GM20431 (cell line): ENCODE results near the gene NHERF2.
"Not testable (repeated sequence)": the region's sequence is repeated elsewhere in the genome, so short reads cannot be mapped to it uniquely, and the experiment has no call there.

Experiments
- in situ Hi-C: fragments of 300-500 bp; cut with MseI, MboI; formaldehyde crosslinking; loops from one replicate; pipeline ENCODE4 v1.15.0; 2020; ENCODE audit warnings: low sequenced_read_pairs; ENCODE audit not compliant: unreplicated experiment

The NHERF2 gene

DNA sequence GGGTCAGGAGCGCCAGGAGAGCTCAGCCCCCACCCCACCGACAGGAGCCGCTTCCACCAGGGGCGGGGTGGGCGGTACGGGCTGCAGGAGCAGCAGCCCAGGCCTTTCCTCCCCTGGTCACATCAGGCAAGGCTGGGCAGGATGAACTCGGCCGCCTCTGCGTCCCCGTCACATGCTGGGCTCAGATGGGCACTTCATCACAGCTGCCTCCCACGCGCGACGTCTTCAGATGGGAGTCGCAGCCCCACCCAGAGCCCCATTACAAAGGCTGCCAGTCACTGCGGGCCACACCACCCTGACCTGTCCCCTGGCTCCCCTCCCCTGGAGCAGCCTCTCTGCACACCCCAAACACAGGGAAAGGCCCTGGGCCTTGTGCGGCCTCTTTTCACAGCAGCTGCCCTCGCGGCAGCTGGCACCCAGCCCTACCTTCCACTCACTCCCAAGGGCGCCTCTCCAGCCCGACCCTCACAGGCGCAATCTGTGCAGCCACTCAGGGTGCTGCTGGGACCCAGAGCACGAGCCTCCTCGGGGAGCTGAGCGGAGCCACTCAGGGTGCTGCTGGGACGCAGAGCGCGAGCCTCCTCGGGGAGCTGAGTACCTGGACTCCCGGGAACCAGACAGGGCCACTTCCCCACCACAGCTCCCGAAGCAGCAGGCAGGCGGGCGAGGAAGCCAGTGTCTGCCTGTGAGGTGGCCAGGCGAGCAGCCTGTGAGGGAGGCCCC, 21.7 kb upstream of the NHERF2 start:
- in situ Hi-C loops: no loop called here

DNA sequence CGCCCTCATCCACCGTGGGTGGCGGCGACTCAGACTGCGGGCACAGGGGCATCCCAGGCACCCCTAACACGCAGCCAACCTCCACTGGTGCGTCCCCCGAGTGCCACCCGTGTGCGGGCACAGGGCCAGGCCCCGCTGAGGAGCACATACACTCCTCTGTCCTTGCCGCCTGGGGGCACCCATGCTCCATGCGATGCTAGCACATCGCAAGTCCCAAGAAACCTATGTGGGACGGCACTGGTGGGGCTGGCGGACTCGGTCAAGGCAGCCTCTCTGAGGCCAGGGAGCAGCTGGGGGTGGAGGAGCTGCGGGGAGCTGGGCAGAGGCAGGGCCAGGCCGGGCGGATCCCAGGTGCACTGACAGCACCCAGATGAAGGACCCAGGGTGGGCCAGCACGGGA, 21.1 kb upstream of the NHERF2 start:
- in situ Hi-C loops: no loop called here

DNA sequence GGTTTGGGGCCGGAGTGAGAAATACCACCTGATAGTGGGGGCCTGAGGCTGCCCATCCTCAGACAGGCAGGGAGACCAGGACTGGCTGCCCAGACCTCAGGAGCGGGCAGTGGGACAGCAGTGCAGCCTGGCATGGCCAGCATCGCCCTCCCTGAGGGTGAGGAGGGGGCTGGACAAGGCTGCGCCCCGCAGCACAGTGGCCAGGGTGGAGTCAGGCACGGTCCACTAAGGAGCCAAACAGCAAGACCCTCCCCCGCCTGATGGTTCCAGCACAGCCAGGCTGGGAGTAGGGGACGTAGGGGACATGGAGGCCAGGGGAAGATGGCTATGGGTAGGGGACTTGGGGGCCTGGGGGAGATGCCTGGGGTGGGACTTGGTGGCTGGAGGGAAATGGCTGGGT, 20.4 kb upstream of the NHERF2 start:
- in situ Hi-C loops: no loop called here

DNA sequence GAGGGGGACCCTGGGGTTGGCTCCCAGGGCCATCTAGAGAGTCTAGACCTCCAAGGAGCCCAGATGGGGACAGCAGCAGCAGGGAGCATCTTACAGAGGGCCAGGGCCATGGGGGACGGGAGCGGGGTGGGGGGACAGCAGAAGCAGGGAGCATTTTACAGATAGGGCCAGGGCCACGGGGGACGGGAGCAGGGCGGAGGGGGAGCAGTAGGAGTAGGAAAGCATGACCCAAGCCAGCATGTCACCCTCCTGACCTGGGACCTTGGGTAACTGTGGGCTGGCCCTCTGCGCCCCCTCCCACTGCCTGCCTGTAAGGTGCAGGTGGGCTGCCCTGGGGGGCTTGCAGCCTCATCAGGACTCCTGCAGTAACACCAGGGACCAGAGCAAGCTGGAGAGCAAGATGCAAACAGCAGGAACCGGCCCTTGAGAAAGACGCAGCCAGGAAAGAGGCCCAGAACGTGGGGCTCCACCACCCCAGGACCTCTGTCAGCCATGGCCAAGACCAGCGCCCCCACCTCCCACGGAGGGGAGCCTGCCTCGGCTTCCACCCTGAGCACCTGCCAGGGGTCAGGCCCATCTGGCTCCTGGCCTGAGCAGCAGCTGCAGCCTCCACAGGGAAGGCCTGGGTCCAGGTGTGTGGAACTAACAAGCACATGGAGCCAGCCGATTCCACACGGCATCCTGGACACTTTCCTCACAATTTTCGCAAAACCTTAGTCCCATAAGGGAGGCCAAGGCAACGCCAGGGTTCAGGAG, 19.4 kb upstream of the NHERF2 start:
- in situ Hi-C loops: no loop called here

DNA sequence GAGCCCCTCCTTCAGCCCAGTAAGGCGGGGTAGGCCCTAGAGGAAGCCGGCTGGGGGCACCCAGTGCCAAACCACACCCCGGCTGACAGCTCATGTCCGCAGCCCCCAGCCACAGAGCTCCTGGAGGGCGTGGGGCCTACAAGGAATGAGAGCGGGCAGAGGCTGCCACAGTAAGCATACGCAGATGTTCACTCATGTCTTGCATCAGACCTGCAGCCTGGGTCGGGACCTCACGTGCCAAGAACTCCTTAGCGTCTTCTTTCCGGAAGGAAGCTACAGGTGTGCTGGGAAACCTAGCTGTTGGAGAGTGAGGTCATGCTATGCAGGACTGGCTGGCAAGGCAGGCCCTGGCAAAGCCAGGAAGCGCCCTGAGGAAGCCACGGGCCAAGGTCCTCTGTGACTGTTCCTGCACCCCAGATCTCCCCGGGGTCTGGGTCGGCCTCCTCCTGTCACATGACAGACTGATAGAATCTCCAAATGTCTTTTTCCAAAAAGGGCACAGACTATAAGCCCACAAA, 18.6 kb upstream of the NHERF2 start:
- in situ Hi-C loops: no loop called here

DNA sequence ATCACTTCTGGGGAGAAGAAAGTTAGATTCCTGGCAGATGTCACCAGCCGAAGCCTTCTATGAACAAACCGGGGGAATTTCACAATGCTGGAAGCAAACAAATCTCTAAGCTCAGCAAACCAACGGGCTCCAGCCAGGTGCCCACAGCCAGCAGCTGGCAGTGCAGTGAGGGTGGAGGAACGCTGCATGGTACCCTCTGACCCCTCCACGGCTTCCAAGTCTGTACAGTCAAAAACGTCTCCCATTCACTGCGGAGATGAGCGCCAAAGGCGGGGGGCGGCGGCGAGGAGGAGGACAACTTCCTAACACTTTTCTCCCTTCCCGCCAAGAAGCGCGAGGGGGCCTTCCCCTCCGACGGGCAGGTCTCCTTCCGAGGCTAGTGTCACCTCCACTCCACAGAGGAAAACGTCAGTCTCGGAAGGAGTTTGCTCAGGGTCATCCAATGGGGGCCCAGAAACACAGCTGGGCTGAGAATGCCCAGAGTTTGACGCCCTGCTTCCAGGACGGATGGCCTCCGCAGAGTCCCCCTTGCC, 18.0 kb upstream of the NHERF2 start:
- in situ Hi-C loops: no loop called here

DNA sequence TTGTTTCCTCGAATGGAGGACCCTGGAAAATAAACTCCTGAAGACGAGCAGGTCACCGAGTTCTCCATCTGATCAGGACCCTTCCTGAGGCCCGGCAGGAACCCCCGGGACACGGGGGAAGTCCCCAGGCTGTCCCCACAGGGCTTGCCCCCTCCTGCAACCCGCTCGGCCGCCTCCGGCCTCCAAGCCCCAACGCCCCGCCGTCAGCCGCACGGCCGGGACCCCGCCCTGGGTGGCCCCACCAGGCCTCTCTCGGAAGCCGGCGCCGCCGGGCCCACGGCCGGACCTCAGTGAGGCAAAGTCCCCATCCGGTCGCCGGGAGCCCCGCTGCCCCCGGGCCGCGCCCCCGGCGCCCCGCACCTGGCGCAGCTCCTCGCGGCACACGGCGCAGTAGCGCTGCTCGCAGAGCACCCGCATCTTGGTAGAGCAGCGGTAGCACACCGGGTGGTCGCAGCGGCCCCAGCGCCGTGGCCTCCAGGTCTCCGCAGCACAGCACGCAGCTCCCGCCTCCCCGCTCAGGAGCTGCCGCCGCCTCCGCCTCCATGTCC, 17.5 kb upstream of the NHERF2 start:
- in situ Hi-C loops: no loop called here

DNA sequence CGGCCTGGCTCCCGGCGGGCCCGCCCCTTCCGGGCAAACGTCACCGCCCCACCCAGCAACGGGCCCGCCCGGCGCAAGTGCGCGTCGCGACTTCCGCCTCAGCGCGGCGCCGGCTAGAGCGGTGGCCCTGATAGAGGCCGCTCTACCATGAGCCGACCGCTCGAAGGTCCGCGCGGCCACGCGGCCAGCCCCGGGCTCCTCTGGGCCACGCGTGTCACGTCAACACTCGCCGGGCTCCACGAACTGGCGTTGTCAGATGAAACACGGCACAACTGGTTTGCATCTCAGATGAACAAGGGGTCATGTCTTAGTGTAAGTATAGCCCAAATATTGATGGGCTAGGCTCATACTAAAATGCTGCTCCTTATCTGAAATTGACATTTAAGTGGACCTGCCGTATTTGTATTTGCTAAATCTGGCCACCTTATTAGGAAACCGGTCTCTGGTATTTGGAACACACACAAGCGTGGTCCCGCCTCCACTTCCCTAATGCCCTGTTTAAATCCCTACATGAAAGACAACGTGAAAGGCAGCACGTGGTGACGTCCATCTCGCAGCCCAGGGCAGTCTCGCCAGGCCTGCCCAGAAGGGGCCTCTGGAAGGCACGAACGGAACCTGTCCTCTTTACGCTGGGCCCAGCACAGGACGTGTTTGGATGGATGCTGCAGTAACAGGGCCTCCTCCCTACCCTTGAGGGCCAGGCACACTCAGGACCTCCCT, 16.8 kb upstream of the NHERF2 start, which contains the start of gene ZNF598:
Gene ZNF598 (minus strand): TSS at position 31 of the 720 bp plus-strand sequence.
- in situ Hi-C loops: no loop called here

DNA sequence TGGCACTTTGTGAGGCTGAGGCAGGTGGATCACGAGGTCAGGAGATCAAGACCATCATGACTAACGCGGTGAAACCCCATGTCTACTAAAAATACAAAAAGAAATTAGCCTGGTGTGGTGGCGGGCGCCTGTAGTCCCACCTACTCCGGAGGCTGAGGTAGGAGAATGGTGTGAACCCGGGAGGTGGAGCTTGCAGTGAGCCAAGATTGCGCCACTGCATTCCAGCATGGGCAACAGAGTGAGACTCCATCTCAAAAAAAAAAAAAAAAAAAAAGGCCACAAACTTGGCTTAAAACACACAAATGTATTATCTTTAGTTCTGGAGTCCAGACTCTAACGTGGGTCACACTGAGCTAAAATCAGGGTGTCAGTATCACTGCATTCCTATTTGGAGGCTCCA, 15.0 kb upstream of the NHERF2 start:
- in situ Hi-C loops: not testable (repeated sequence)

DNA sequence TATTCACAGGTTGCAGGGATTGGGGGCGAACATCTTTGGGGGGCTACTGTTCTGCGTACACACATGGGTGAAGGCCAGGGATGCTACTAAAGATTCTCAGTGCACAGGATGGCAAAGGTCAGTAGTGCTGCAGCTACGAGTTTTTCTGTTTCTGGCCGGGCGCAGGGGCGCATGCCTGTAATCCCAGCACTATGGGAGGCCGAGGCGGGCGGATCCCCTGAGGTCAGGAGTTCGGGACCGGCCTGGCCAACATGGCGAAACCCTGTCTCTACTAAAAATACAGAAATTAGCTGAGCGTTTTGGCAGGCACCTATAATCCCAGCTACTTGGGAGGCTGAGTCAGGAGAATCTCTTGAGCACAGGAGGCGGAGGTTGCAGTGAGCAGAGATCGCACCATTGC, 13.2 kb upstream of the NHERF2 start:
- in situ Hi-C loops: no loop called here

DNA sequence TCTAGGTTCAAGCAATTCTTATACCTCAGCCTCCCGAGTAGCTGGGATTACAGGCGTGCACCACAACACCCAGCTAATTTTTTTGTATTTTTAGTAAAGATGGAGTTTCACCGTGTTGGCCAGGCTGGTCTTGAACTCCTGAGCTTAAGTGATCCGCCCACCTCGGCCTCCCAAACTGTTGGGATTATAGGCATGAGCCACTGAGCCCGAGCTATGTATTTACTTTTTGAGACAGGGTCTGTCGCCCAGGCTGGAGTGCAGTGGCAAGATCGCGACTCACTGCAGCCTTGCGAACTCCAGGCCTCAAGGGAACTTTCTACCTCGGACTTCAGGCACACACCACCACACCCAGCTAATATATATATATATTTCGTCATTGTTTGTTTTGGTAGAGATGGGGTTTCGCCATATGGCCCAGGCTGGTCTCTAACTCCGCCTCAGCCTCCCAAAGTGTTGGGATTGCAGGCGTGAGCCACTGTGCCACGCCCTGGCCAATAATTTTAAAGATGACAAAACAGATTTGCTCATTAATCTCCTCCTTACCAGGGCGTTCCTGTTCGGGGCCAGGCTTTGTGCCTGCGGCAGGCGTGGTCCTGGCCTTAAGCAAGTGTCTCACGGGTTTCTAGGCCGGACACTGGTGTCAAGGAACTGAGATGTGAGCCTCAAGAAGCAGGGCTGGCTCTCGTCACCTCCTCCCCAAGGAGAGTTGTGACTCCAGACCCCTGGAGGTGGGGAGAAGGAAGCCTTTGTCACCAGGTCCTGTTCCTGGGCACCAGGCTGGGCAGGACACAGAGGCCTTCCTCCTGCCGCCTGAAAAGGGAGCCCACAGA, 11.4 kb upstream of the NHERF2 start:
- in situ Hi-C loops: no loop called here

DNA sequence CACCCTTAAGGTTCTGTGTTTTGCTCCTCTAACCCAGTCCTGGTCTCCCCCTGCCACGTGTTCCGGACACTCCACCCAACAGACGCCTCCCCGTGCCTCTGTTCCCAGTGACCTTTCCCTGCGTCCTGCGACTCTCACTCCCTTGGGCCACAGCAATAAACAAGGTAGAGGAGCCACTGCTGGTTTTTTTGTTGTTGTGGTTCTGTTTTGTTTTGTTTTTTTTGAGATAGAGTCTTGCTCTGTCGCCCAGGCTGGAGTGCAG, 10.8 kb upstream of the NHERF2 start:
- in situ Hi-C loops: no loop called here

DNA sequence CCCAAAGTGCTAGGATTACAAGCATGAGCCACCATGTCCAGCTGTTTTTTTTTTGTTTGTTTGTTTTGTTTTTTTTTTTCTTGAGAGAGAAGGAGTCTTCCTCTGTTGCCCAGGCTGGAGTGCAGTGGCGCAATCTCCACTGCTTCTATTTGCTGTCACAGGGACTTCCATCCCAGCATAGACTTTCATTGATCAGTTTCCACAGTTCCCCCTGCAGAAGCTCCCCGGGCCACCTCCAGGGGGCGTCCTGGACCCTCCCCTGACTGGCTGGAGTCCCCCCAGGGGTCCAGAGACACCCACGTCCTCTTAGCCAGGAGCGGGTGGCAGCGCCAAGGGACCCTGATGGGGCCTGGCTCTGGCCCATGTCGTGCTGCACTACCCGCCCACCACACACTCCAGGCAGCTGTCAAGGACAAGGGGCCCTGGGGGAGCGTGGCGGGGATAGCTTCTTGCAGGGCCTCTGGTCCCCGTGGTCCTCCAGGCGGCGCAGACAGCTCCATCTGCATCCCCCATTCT, 10.2 kb upstream of the NHERF2 start:
- in situ Hi-C loops: no loop called here

DNA sequence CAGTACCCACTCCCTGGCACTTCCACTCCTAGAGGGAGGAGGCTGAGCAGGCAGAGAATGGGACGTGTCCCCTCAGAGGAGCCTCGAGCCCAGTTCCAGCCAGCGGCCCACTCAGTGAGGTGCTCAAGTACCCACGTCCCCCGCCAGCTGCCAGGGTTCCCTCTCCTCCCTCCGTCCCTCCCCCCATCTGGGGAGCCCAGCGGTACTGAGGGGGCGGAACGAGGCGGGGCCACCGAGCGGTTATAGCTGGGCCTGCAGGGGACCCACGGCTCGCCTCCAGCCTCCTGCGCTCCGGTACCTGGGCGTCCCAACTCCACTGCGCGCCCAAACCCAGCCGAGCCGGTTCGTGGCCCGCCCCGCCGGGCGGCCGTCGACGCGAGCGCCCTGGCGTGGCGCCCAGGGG, 7.2 kb upstream of the NHERF2 start, which contains the start of gene NPW:
Gene NPW (plus strand): TSS at position 268 of the 403 bp plus-strand sequence.
- in situ Hi-C loops: no loop called here

DNA sequence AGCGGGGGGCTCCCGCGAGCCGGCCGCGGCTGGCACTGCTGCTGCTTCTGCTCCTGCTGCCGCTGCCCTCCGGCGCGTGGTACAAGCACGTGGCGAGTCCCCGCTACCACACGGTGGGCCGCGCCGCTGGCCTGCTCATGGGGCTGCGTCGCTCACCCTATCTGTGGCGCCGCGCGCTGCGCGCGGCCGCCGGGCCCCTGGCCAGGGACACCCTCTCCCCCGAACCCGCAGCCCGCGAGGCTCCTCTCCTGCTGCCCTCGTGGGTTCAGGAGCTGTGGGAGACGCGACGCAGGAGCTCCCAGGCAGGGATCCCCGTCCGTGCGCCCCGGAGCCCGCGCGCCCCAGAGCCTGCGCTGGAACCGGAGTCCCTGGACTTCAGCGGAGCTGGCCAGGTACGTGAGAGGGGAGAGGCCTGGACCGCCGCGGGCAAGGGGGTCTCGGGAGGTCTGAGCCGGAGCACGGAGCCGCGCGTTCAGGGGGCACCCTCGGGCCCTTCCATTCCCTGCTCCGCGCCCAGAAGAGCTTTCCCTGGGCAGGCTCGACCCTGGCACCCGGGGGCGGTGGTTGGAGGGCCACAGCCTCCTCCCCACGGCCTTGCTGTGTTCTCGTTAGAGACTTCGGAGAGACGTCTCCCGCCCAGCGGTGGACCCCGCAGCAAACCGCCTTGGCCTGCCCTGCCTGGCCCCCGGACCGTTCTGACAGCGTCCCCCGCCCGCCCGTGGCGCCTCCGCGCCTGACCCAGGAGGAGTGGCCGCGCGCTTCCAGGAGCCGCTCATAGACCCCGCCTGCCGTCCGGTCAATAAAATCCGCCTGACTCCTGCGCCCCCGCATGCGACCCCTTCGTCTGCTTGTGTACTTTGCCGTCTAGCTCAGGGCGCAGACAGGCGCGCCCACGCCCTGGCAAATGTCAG, 6.5 kb upstream of the NHERF2 start:
- in situ Hi-C loops: loop anchor here (10.0 kb wide), 1 partner anchor 125 kb away; the partner anchor contains the start of gene RAB26

DNA sequence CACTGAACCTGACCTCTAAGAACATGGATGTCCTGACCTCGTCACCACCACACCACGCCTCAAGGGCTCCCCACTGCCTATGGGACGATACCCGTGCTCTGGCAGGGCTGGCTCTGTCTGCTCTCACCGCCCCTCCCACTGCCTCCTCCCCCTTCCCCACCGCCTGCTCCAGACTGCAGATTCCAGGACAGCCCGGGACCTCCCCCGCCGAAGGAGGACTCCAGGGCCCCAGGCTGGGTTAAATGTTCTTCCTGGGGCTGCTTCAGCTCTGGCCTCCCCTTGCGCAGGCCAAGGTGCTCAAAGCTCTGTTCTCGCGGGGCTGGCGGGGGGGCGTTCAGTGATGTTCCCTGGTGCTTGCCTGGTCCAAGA, 4.0 kb upstream of the NHERF2 start:
- in situ Hi-C loops: loop anchor here (10.0 kb wide), 1 partner anchor 122 kb away; the partner anchor contains the start of gene RAB26

DNA sequence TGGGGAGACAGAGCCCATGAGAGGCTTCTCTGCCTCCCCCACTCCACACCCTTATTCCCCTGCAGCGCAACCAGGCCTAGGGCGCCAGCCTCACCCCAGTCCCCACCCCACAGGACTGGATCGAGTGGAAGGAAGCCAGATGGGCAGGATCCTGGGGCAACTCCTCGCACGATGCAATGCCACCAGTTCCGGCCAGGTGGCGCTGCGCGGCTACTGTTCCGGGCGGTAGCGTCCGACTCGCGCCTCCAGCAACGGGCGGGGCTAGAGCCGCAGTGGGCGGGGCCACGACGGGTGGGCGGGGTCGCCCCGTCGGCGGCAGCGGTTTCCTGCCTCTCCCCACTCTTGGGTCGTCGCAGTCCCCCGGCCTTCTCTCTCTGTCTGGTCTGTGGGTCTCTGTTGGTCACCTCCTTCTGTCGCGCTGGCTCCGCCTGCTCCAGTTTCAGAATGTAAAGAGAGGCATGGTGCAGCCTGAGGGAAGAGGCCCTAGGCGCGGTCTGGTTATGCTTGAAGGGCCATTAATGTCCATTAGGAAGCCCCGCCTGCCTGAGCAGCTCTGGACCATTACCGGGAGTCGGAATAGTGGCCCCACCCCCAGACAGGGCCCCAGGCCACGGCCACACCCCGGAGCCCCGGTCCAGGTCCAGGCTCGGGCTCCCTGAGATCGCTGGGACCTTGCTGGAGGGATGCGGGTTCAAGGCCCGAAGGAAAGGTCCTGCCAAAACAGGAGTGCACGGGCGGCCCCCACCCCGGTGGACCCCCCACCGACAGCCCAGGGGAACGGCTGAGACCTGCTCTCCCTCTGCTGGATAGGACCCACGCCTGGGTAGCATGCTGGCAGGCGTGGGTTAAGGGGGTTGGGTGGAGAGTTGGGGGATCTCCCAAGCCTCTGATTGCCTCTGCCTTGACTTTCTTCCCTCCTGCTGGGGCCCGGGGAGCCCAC, 3.3 kb upstream of the NHERF2 start:
- in situ Hi-C loops: loop anchor here (10.0 kb wide), 1 partner anchor 121 kb away; the partner anchor contains the start of gene RAB26
